Measurements from ENCODE around the gene CFAP126.
"Not testable (repeated sequence)": the region's sequence is repeated elsewhere in the genome, so short reads cannot be mapped to it uniquely, and the experiment has no call there.

Gene CFAP126

DNA sequence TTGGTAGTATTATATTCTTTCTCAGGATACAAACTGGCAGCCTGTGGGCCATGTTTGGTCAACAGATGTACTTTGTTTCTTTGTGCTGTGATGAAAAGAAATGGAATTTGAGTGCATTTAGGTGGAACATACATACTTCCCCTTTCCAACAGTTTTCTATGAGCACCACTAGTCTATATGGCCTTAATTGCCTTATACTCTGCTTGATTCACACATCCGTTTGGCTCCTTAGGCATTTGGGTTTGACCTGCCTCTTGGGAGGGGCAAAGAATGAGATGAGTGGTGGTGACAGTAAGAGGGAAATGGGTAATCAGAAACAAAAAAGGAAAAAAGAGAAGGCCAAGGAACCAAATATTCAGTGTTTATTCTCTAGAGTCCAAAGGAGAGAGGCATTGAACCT, 17.0 kb downstream of the CFAP126 start:
- Mint-ChIP-seq H3K9me3 (ENCODE audit: low read depth) (no peaks in the 10 kb centered on the region), H3K27me3 (no peaks in the 10 kb centered on the region), H3K4me1 (ENCODE audit: low read depth) (peaks cover 7% of the 10 kb centered on the region), H3K27ac (no peak overlapping the region), H3K36me3 (peaks cover 3% of the 10 kb centered on the region), H3K4me3 (no peak overlapping the region)

DNA sequence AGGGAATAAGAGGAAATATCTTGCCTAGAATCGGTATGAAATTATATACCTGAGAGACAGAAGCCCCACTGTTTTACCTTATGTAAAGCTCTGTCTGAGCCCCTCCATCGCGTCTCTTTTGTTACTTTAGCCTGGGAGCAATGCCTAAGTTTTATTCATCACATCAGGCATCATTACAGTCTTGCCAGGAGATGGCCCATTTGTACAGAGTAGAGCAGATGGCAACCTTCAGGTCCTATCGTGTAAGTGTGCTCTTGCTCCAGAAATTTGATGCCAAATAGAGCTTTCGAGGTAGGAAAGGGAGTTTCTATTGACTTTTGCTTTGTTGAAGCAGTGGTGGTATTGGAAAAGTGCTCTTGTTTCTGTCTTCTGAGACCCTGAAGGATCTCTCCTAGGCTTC, 24.9 kb downstream of the CFAP126 start:
- Mint-ChIP-seq H3K9me3 (ENCODE audit: low read depth) (no peaks in the 10 kb centered on the region), H3K27ac (no peak overlapping the region), H3K36me3 (peaks cover 13% of the 10 kb centered on the region), H3K27me3 (no peaks in the 10 kb centered on the region), H3K4me3 (no peak overlapping the region), H3K4me1 (ENCODE audit: low read depth) (peaks cover 15% of the 10 kb centered on the region)

DNA sequence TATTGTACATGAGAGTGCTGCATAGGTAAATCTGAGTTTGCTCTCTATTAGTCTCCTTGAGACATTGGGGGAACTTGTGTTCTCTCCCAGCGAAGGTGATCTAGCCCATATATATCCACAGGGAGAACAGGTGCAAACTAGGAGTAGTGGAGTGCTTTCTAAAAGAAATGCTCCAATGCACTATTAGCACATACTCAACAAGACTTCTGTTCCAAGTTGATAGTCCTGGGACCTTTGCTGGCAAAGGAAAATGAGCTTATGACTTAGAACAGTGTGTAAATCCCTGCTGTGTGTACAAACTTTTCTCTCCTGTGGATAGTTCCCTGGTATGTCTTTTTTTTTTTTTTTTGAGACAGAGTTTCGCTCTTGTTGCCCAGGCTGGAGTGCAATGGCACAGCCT, 25.5 kb downstream of the CFAP126 start:
- Mint-ChIP-seq H3K27me3 (no peaks in the 10 kb centered on the region), H3K36me3 (peaks cover 13% of the 10 kb centered on the region), H3K9me3 (ENCODE audit: low read depth) (no peaks in the 10 kb centered on the region), H3K27ac (no peak overlapping the region), H3K4me1 (ENCODE audit: low read depth) (peaks cover 15% of the 10 kb centered on the region), H3K4me3 (no peak overlapping the region)

DNA sequence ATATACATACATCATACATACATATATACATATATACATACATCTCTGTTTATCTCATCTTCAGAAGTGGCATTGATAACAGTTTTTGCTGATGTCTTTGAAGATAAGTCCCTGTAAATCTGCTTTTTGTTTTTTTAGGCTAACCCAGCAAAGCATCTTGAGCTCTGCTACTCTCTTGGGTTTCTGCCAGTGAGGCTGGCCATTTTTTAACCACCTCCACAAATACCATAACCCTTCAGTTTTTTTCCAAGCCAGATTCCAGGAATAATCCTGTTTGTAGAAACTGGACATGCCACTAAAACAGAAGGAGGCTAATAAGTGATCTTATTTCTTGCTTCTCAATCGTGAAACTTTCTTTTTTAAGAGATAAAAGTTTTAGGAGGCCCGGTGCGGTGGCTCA, 31.9 kb downstream of the CFAP126 start:
- Mint-ChIP-seq H3K27me3 (no peaks in the 10 kb centered on the region), H3K9me3 (ENCODE audit: low read depth) (no peaks in the 10 kb centered on the region), H3K27ac (no peak overlapping the region), H3K4me1 (ENCODE audit: low read depth) (peaks cover 7% of the 10 kb centered on the region), H3K4me3 (no peak overlapping the region), H3K36me3 (peaks cover 8% of the 10 kb centered on the region)

DNA sequence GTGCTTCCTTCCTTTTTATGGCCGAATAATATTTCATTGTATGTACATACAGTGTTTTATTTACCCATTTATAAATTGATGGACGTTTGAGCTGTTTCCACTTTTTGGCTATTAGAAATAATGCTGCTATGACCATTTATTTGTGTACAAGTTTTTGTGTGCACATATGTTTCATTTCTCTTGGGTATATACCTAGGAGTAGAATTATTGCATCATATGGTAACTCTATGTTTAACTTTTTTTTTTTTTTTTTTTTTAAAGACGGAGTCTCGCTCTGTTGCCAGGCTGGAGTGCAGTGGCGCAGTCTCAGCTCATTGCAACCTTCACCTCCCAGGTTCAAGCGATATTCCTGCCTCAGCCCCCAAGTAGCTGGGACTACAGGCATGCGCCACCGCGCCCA, 34.5 kb downstream of the CFAP126 start:
- H3K4me1 Mint-ChIP-seq (ENCODE audit: low read depth), result peaks cover 6% of the 10 kb centered on the region
- H3K4me3 Mint-ChIP-seq, result no peak overlapping the region
- H3K36me3 Mint-ChIP-seq, result peaks cover 8% of the 10 kb centered on the region
- no peak overlapping the region for H3K27ac Mint-ChIP-seq
- no peaks in the 10 kb centered on the region for H3K9me3 Mint-ChIP-seq (ENCODE audit: low read depth)
- no peaks in the 10 kb centered on the region for H3K27me3 Mint-ChIP-seq

DNA sequence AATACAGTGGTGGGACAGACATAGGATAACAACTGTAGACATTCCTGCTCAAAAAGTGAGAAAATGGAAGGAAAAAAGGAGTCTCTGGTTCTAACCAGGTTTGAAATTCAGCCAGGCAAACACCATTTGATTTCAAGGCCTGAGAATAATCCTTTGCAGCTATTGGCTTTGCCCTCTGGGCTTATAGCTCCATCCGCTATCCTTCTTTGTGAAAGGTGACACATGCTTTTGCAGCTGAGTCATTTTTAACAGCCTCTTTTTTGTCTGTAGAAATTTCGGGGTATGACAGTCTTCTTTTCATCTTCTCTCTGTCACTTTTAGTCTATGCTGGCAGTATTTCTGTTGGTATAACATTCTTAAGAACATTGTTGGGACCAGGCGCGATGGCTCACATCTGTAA, 37.3 kb downstream of the CFAP126 start:
- Mint-ChIP-seq H3K4me1 (ENCODE audit: low read depth) (peaks cover 4% of the 10 kb centered on the region), H3K4me3 (no peak overlapping the region), H3K27me3 (no peaks in the 10 kb centered on the region), H3K27ac (no peak overlapping the region), H3K9me3 (ENCODE audit: low read depth) (no peaks in the 10 kb centered on the region), H3K36me3 (peaks cover 8% of the 10 kb centered on the region)

DNA sequence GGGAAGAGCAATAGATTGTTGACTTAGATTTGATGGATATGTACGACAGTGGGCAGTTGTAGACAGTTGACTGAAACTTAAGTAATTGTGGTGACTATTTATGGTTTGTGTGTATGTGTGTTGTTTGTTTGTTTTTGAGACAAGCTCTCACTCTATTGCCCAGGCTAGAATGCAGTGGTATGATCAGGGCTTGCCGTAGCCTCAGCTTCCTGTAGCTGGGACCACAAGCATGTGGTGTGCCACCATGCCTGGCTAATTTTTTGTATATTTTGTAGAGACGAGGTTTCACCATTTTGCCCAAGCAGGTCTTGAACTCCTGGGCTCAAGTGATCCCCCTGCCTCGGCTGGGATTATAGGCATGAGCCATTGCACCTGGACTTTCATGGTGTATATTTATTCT, 43.7 kb downstream of the CFAP126 start:
- no peak overlapping the region for H3K27ac Mint-ChIP-seq
- no peaks in the 10 kb centered on the region for H3K27me3 Mint-ChIP-seq
- peaks cover 4% of the 10 kb centered on the region for H3K36me3 Mint-ChIP-seq
- no peaks in the 10 kb centered on the region for H3K9me3 Mint-ChIP-seq (ENCODE audit: low read depth)
- H3K4me3 Mint-ChIP-seq, result no peak overlapping the region
- H3K4me1 Mint-ChIP-seq (ENCODE audit: low read depth), result peaks cover 13% of the 10 kb centered on the region

DNA sequence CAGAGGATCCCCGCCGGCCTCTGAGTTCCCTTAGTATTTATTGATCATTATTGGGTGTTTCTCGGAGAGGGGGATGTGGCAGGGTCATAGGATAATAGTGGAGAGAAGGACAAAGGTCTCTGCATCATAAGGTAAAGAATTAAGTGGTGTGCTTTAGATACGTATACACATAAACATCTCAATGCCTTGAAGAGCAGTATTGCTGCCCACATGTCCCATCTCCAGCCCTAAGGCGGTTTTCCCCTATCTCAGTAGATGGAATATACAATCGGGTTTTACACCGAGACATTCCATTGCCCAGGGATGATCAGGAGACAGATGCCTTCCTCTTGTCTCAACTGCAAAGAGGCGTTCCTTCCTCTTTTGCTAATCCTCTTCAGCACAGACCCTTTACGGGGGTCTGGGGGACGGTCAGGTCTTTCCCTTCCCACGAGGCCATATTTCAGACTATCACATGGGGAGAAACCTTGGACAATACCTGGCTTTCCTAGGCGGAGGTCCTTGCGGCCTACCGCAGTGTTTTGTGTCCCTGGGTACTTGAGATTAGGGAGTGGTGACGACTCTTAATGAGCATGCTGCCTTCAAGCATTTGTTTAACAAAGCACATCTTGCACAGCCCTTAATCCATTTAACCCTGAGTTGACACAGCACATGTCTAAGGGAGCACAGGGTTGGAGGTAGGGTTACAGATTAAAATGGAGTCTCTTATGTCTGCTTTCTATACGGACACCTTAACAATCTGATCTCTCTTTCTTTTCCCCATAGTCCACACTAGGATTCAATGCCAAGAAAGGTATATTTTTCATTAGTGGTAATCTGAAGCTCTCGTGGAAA, 51.6 kb downstream of the CFAP126 start:
- not testable (repeated sequence) for H3K36me3 Mint-ChIP-seq; H3K27ac Mint-ChIP-seq; H3K9me3 Mint-ChIP-seq (ENCODE audit: low read depth); H3K27me3 Mint-ChIP-seq
- Mint-ChIP-seq H3K4me3 (peak overlapping the region; percentile 97), H3K4me1 (ENCODE audit: low read depth) (peaks cover 29% of the 10 kb centered on the region)
